Endothelial cell of umbilical vein (primary cell): ENCODE data around the gene USP8. TPM values are rescaled to one million over a fixed set of nuclear protein-coding genes. Genes with fewer than 3 reads are reported as not detected.

Source experiments
- BruUV-seq: library from RNA; stranded (reverse); fragments of 400-500 nt; replicated peaks from 2 replicates; lab custom pipeline; 2021; lab: Mats Ljungman, UMichigan
- CTCF ChIA-PET: fragments of 300-600, 350-600 bp; sonication (Branson Sonifier 250); formaldehyde crosslinking; loops from one replicate; lab custom pipeline; 2021; ENCODE audit warnings: antibody characterized with exemption, inconsistent platforms; lab: Charles Lee
- POLR2A ChIA-PET: fragments of 300-600, 350-600 bp; sonication (Branson Sonifier 250); formaldehyde crosslinking; loops from one replicate; lab custom pipeline; 2021; ENCODE audit warnings: antibody characterized with exemption, inconsistent platforms; lab: Charles Lee
- DNase-seq: peaks from one replicate; pipeline ENCODE4 v3.0.0-alpha.2; 2011; ENCODE audit warnings: low read depth, low spot score
- FAIRE-seq: peaks from 2 replicates; lab custom pipeline; 2011; peaks lifted over from hg19 to GRCh38; lab: Jason Lieb, UNC
- H2AFZ ChIP-seq: 2 replicates; pipeline ENCODE4 v1.6.0; 2012; ENCODE audit warnings: low read depth, low read length, control low read depth, inconsistent platforms
- H3K27ac ChIP-seq: 2 replicates; pipeline ENCODE4 v1.5.1; 2011; ENCODE audit warnings: low read depth, mild to moderate bottlenecking, control low read depth, low read length, moderate library complexity; ENCODE audit not compliant: insufficient read depth
- H3K27me3 ChIP-seq, 2 experiments: 2 replicates each; pipeline versions ENCODE4 v1.6.0 to v1.6.1; 2011; ENCODE audit warnings: low read length in 2 of 2, mixed read lengths in 1 of 2; ENCODE audit not compliant: control insufficient read depth in 2 of 2, insufficient read depth in 2 of 2
- H3K36me3 ChIP-seq, 2 experiments: 2 replicates in 1 of 2; 3 replicates in 1 of 2; pipeline ENCODE4 v1.5.1; 2011; ENCODE audit warnings: low read length in 2 of 2, mild to moderate bottlenecking in 1 of 2, moderate library complexity in 1 of 2; ENCODE audit not compliant: control insufficient read depth in 2 of 2, insufficient read depth in 2 of 2; ENCODE audit errors: extremely low read depth in 1 of 2
- H3K4me1 ChIP-seq: 3 replicates; pipeline ENCODE4 v1.5.1; 2011; ENCODE audit warnings: mild to moderate bottlenecking, low read length; ENCODE audit not compliant: control insufficient read depth, insufficient read depth; ENCODE audit errors: extremely low read depth
- H3K4me2 ChIP-seq: 2 replicates; pipeline ENCODE4 v1.6.1; 2011; ENCODE audit warnings: low read length, control low read depth, mixed read lengths; ENCODE audit not compliant: insufficient read depth
- H3K4me3 ChIP-seq, 3 experiments: fragments of 200-600 bp in 1 of 3; sonication (generic), shearing (Covaris generic) in 1 of 3; replicated peaks in 1 of 3; 2 replicates each; pipeline ENCODE4 v1.5.1; 2011 to 2016; ENCODE audit warnings: control low read depth in 3 of 3, low read length in 3 of 3, mild to moderate bottlenecking in 2 of 3, inconsistent platforms in 1 of 3, low read depth in 1 of 3, moderate library complexity in 1 of 3; ENCODE audit not compliant: insufficient read depth in 1 of 3
- H3K79me2 ChIP-seq: 2 replicates; pipeline ENCODE4 v1.6.0; 2012; ENCODE audit warnings: low read length, inconsistent platforms; ENCODE audit not compliant: control insufficient read depth, insufficient read depth
- H3K9ac ChIP-seq: replicated peaks from 2 replicates; pipeline ENCODE3; 2011; ENCODE audit warnings: low read length, control low read depth; ENCODE audit not compliant: insufficient read depth; ENCODE audit errors: extremely low read depth
- H3K9me1 ChIP-seq: replicated peaks from 3 replicates; pipeline ENCODE4 v1.6.0; 2011; ENCODE audit warnings: mild to moderate bottlenecking, low read length; ENCODE audit not compliant: control insufficient read depth, insufficient read depth; ENCODE audit errors: extremely low read depth
- H3K9me3 ChIP-seq: replicated peaks from 2 replicates; pipeline ENCODE4 v1.5.1; 2012; ENCODE audit warnings: low read length, inconsistent platforms; ENCODE audit not compliant: control insufficient read depth, insufficient read depth
- H4K20me1 ChIP-seq: replicated peaks from 2 replicates; pipeline ENCODE3; 2011; ENCODE audit warnings: mild to moderate bottlenecking, low read length; ENCODE audit not compliant: control insufficient read depth, insufficient read depth; ENCODE audit errors: extremely low read depth
- CTCF ChIP-seq, 2 donors: IDR thresholded peaks; 1 replicate in 1 of 2; 2 replicates in 1 of 2; pipeline ENCODE4 v1.5.1; 2011; ENCODE audit warnings: low read length in 2 of 2, mild to moderate bottlenecking in 2 of 2, moderate library complexity in 2 of 2, control low read depth in 1 of 2, inconsistent platforms in 1 of 2, low read depth in 1 of 2; ENCODE audit not compliant: insufficient read depth in 1 of 2; ENCODE audit errors: extremely low read depth in 1 of 2
- EZH2 ChIP-seq: IDR thresholded peaks from 2 replicates; pipeline ENCODE4 v1.6.1; 2012; ENCODE audit warnings: borderline replicate concordance, low read depth, mild to moderate bottlenecking, moderate library complexity, low read length, inconsistent platforms; ENCODE audit not compliant: severe bottlenecking
- FOS ChIP-seq: IDR thresholded peaks from 2 replicates; pipeline ENCODE4 v1.6.1; 2011; ENCODE audit warnings: mild to moderate bottlenecking, low read length, moderate library complexity, borderline replicate concordance; ENCODE audit not compliant: insufficient read depth
- GATA2 ChIP-seq: IDR thresholded peaks from 2 replicates; pipeline ENCODE4 v1.7.0; 2011; ENCODE audit warnings: low read depth, mild to moderate bottlenecking, moderate library complexity, mixed read lengths, low read length; ENCODE audit not compliant: insufficient read length, insufficient read depth
- JUN ChIP-seq: IDR thresholded peaks from 2 replicates; pipeline ENCODE4 v1.6.1; 2011; ENCODE audit warnings: borderline replicate concordance, low read depth; ENCODE audit not compliant: insufficient read length, insufficient read depth
- MAX ChIP-seq: IDR thresholded peaks from 2 replicates; pipeline ENCODE4 v1.6.1; 2011; ENCODE audit not compliant: insufficient read depth, insufficient read length
- MYC ChIP-seq: IDR thresholded peaks from one replicate; pipeline ENCODE4 v1.6.1; 2011; ENCODE audit warnings: mild to moderate bottlenecking, low read depth, low read length
- POLR2A ChIP-seq: IDR thresholded peaks from 2 replicates; pipeline ENCODE4 v1.6.1; 2012; ENCODE audit warnings: low read depth, mild to moderate bottlenecking, control low read depth, low read length
- POLR2AphosphoS5 ChIP-seq: IDR thresholded peaks from 2 replicates; pipeline ENCODE4 v1.6.1; 2012; ENCODE audit warnings: low read depth, mild to moderate bottlenecking, control low read depth, low read length, moderate library complexity; ENCODE audit not compliant: insufficient read depth
- dilution Hi-C: fragments of 300-500 bp; cut with MboI; formaldehyde crosslinking; loops from one replicate; pipeline ENCODE4 v1.15.0; 2019; ENCODE audit warnings: low sequenced_read_pairs; ENCODE audit not compliant: extremely low pct_ligation_motif_present
- intact Hi-C: fragments of 100-400 bp; cut with micrococcal nuclease; formaldehyde crosslinking; loops from one replicate; pipeline ENCODE4 v1.10.0; 2022
- polyA plus RNA-seq, 4 experiments: library from polyadenylated mRNA; depleted of rRNA in 3 of 4; stranded (reverse) in 3 of 4; unstranded in 1 of 4; fragments of >200 nt; gene quantifications; 2 replicates each; pipeline versions ENCODE4 v1.2.1 to v1.2.3, GENCODE V29; 2011 to 2012; ENCODE audit warnings: missing spikeins in 1 of 4
- total RNA-seq: library from RNA; stranded (reverse); gene quantifications from 2 replicates; pipeline ENCODE4 v1.2.3, GENCODE V29; 2021

USP8 gene
- total and polyA plus RNA-seq, 2 donors (not counting 3 experiments of a cell fraction or from before 2014, with no cell fraction given) = 19.0 to 44.8 TPM

- Histone ChIP-seq H2AFZ (no peak within 1 kb of the TSS), H4K20me1 (no peaks in the 10 kb centered on the region), H3K36me3 (no peaks in the 10 kb centered on the region), H3K27ac (no peak within 1 kb of the TSS), H3K9me3 (no peaks in the 10 kb centered on the region), H3K4me3 (no peak within 1 kb of the TSS), H3K4me2 (no peak within 1 kb of the TSS), H3K9ac (no peak within 1 kb of the TSS), H3K4me1 (no peaks in the 10 kb centered on the region), H3K79me2 (no peaks in the 10 kb centered on the region), H3K9me1 (no peaks in the 10 kb centered on the region), H3K27me3 (no peaks in the 10 kb centered on the region)
- intact Hi-C loops (no loop called here), dilution Hi-C loops (no loop called here)
- CTCF ChIA-PET = no interaction called here
- TF ChIP-seq POLR2AphosphoS5 = no peak
- TF ChIP-seq MAX = no peak
- TF ChIP-seq EZH2 = no peak
- no peak for TF ChIP-seq CTCF (IDR thresholded peaks at IDR 0.05; ENCODE audit: extremely low read depth in 1 of 2, insufficient read depth in 1 of 2, low read depth in 1 of 2, low read length in 2 of 2)
- TF ChIP-seq FOS = no peak
- TF ChIP-seq POLR2A = no peak
- TF ChIP-seq GATA2 = no peak
- no peak for TF ChIP-seq MYC
- no peak for TF ChIP-seq JUN
- FAIRE-seq (no peak), DNase-seq (no peak)
- BruUV-seq = no TSS peak
- POLR2A ChIA-PET = no interaction called here
These were observed 122.4 kb downstream of the USP8 start, which contains the start of gene USP50 for GRCh38 chr15:50546566-50546965. Gene USP50 (minus strand): TSS chr15:50546666. CDS start chr15:50546525, 141 bp downstream.
